Measurements from ENCODE around the gene HOATZ.
A peak's percentile ranks its signal among the peaks of the same experiment; 100 is the strongest.

Gene HOATZ

DNA sequence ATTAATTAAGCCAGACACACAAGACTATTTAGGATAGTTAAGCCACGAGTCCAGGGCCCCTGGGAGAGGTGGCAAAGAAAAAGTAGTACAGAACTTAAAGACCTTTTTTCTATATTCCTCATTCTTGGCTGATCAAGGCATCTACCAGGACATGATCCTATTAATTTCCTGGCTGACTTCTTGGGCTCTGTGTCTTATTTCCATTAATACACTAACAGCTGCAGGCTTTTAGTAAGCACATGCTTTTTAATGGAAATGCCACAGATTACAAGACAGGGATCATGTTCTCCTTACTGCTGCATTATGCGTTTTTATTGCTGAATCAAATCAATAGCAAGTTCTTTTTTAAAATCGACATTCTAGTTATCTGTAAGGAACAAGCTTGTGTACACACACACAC is 37.6 kb upstream of the HOATZ start:
- TF ChIP-seq, protein P1, sequence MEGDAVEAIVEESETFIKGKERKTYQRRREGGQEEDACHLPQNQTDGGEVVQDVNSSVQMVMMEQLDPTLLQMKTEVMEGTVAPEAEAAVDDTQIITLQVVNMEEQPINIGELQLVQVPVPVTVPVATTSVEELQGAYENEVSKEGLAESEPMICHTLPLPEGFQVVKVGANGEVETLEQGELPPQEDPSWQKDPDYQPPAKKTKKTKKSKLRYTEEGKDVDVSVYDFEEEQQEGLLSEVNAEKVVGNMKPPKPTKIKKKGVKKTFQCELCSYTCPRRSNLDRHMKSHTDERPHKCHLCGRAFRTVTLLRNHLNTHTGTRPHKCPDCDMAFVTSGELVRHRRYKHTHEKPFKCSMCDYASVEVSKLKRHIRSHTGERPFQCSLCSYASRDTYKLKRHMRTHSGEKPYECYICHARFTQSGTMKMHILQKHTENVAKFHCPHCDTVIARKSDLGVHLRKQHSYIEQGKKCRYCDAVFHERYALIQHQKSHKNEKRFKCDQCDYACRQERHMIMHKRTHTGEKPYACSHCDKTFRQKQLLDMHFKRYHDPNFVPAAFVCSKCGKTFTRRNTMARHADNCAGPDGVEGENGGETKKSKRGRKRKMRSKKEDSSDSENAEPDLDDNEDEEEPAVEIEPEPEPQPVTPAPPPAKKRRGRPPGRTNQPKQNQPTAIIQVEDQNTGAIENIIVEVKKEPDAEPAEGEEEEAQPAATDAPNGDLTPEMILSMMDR (IDR thresholded peaks at IDR 0.05; ENCODE audit: insufficient read depth, missing control alignments) = no peak
- FAIRE-seq (peak; percentile 80), DNase-seq (ENCODE audit: insufficient read length, low spot score) (no peak)

- TF ChIP-seq, protein P1 (IDR thresholded peaks at IDR 0.05; ENCODE audit: insufficient read depth, missing control alignments) = no peak
- DNase-seq (ENCODE audit: insufficient read length, low spot score) (no peak), FAIRE-seq (no peak)
Observed at GRCh38 chr11:111477898-111478297, 36.7 kb upstream of the HOATZ start.

- no peak for FAIRE-seq
- TF ChIP-seq, protein P1 (IDR thresholded peaks at IDR 0.05; ENCODE audit: insufficient read depth, missing control alignments) = no peak
- DNase-seq (ENCODE audit: insufficient read length, low spot score) = no peak
Observed at GRCh38 chr11:111479666-111480065, 34.9 kb upstream of the HOATZ start.

DNA sequence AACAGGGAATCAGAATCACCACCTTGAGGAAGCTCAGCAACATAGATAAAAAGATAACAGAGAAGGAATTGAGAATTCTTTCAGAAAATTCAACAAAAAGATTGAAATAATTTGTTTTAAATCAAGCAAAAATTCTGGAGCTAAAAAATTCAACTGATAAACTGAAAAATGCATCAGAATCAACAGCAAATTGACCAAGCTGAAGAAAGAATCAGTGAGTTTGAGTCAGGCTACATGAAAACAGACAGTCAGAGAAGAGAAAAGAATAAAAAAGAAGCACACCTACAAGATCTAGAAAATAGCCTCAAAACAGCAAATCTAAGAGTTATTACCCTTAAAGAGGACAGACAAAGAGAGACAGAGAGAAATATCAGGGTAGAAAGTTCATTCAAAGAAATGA is 31.1 kb upstream of the HOATZ start:
- TF ChIP-seq, protein P1 (IDR thresholded peaks at IDR 0.05; ENCODE audit: insufficient read depth, missing control alignments) = no peak
- DNase-seq (ENCODE audit: insufficient read length, low spot score) = no peak
- FAIRE-seq = no peak

DNA sequence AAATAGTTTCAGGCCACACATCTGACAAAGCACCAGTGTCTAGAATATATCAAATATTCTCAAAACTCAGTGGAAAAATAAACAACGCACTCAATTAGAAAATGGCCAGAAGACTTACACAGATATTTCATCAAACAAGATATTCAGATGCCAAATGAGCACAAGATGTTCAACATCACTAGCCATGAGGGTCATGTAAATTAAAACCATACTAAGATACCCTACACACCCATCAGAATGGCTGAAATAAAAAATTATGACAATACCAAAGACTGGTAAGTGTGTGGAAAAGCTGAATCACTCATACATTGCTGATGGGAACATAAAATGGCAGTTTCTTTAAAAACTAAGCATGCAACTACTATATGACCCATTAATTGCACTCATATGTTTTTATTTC is 24.1 kb upstream of the HOATZ start:
- FAIRE-seq = no peak
- TF ChIP-seq, protein P1 (IDR thresholded peaks at IDR 0.05; ENCODE audit: insufficient read depth, missing control alignments) = no peak
- no peak for DNase-seq (ENCODE audit: insufficient read length, low spot score)

DNA sequence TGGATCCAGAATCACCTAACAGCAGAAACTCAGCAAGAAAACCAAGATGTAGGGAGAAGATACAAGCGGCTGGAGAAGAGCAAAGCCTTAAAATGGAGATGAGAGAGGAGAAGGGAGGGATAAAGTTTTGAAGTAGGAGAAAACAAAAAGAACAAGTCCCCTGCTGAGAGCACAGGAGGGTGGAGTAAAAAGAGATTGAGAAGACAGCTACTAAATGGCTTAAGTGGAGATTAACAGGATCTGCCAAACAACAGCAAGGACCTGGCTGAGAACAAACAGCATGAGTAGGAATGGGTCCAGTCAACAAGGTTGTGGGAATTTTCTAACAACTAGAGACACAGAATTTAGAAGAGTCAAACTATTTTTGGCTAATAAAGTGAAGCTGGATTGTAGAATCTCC is 20.5 kb upstream of the HOATZ start:
- TF ChIP-seq, protein P1 (IDR thresholded peaks at IDR 0.05; ENCODE audit: insufficient read depth, missing control alignments) = no peak
- DNase-seq (ENCODE audit: insufficient read length, low spot score) (no peak), FAIRE-seq (peak; percentile 32)

DNA sequence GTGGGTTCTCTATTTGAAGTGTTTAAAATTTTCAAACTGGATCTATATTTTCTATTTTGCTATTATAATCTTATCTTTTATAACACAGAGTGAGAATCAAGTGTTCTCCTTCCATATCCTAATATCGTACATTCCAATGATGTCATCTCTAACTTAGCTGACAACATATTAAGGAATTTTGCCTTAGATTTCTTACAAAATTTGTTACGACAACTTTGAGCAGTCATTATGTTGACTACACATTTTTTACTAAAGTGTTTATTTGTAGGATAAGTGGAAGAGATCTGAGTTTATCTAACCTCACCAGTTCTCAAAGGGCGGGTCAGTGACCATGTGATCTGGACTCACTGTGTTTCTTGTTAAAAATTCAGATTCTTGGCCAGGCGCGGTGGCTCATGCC is 15.1 kb upstream of the HOATZ start:
- TF ChIP-seq, protein P1 (IDR thresholded peaks at IDR 0.05; ENCODE audit: insufficient read depth, missing control alignments) = no peak

More for the DNA sequence above, 15.1 kb upstream of the HOATZ start:
- FAIRE-seq (no peak), DNase-seq (ENCODE audit: insufficient read length, low spot score) (no peak)
